ENCODE data around the gene KIAA1958.
A peak's percentile ranks its signal among the peaks of the same experiment; 100 is the strongest.

Gene KIAA1958

DNA sequence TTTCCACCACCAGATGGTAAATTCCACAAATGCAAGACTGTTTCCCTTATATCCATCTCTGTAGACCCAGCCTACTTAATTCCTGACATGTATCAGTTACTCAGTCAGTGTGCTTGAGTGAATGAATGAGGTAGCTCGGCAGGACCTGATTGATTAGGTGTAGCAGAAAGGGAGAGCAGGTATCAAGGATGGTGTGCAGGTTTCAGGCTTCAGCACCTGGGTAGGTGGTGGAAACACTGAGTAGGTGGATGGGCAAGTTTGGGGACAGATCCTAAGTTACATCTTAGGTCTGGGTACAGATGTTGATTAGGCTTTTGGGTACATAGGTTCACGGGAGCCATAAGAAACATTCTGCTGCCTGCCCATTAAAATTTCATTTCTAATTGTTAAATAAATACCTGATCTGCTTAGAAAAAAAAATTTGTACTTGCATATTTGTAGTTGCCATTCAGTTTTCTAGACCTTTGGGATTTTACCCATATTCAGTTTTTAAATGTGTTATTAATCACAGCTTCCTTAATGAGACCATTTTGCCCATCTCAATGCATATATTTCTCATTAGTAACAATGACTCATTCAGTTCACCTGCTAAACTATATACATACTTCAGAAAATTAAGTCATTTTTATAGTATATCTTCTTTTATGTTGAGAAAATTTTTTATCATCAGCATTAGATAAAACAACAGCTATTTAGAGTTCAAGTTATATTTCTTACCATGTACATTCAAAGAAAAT, 119.5 kb downstream of the KIAA1958 start:
- DNase-seq = no peak

DNA sequence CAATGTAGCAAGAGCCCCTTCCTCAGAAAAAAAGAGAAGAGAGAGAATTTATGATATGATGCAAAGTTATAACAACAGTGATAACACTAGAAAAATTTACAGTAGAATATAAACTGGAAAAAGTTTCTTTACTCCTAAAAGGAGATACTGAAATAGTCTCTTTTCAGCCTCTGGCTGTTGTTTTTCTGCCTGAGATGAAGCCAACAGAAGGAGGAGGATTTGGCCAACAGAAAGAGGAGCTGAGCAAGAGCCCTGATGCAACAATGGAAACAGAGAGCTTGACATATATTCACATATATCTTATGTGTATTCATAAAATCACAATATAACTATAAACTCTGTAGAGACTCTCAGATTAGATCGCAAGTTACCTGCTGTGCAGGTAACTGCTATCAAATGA, 122.2 kb downstream of the KIAA1958 start:
- DNase-seq = no peak

GRCh38 chr9:112615584-112616266, 129.1 kb downstream of the KIAA1958 start:
- DNase-seq = no peak

DNA sequence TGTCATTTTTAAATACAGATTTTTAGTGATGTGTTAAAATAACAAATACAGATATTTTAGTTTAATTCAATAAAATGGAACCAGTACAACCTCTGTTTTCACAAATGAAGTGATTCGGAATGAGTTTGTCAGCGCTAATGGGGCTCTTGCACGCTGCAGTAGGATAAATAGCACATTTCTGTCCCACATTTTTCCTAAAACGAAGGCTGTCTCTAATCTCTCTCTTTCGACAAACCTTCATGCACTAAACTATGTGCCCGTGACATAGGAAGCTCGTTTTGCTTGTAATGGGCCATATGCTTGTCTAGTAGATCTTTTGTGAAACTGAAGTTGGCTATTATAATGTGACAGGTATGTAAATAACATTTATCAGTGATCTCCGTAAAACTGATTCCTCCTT, 130.7 kb downstream of the KIAA1958 start:
- no peak for DNase-seq

GRCh38 chr9:112618385-112619009, 131.9 kb downstream of the KIAA1958 start:
- no peak for DNase-seq

GRCh38 chr9:112620388-112620787, 133.8 kb downstream of the KIAA1958 start:
- no peak for DNase-seq

DNA sequence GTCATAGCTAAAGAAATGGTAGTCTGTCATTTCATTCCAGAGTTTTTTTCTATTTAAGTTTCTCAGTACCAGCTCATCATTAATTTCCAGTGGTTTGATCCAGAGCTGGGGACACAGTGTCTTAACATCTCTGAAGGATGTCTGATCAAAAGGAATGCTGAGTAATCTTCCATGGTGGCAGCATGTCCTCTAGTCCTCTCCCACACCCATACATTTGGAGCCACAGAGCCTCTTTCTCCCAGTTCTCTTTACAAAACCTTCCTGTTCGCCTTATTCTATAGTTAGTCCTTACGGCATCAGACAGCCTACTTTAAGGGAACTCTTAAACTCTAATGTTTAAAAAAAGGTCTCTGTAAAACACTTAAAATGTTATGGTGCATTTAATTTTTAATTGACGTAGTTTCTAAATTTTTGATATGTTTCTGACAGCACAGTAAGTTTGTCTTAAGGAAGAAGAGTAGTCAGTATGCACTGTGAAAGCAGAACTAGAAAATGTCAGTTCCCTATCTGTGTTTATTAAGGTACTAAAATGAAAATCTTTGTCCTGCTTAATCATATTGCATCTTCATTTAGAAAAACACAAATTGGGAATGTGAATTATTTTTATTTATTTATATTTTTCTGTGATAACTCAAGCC, 134.5 kb downstream of the KIAA1958 start:
- DNase-seq = no peak

GRCh38 chr9:112623198-112623597, 136.6 kb downstream of the KIAA1958 start:
- DNase-seq = no peak

- no peak for DNase-seq
Measured at GRCh38 chr9:112624711-112625707, 138.4 kb downstream of the KIAA1958 start.

DNA sequence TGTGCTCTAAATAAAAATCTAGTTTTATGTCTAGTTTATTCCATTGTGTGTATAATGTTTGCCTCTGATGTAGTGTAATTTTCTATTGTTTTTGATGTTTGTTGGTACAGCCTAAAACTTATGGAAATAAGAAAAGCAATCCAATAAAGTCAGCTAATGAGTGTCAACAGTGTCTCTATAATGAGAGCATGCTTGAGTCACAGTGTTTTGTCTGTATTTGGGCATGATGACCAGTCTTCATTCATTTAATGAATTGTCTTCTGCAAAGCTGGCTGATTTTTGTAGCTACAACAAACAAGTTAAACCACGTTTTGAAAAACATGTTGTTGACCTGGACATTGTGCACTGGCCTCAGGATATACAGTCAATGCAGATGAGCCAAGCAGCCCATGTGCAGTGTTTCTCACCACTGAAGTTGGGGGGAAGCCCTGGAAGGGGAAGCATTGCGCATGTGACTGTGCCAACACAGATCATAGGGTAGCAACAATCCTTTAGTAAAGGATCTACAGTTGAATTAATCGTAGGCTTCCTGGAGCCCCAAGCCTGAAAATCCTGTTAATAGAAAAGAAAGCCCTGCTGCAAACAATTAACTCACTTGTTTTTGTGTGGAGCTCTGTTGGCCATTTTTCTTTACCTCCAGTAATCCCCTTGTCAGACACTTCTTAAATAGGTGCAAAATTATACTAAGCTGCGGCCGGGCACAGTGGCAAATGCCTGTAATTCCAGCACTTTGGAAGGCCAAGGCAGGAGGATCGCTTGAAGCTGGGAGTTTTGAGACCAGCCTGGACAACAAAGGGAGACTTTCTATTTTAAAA, 143.3 kb downstream of the KIAA1958 start:
- DNase-seq = peak; percentile 90

DNA sequence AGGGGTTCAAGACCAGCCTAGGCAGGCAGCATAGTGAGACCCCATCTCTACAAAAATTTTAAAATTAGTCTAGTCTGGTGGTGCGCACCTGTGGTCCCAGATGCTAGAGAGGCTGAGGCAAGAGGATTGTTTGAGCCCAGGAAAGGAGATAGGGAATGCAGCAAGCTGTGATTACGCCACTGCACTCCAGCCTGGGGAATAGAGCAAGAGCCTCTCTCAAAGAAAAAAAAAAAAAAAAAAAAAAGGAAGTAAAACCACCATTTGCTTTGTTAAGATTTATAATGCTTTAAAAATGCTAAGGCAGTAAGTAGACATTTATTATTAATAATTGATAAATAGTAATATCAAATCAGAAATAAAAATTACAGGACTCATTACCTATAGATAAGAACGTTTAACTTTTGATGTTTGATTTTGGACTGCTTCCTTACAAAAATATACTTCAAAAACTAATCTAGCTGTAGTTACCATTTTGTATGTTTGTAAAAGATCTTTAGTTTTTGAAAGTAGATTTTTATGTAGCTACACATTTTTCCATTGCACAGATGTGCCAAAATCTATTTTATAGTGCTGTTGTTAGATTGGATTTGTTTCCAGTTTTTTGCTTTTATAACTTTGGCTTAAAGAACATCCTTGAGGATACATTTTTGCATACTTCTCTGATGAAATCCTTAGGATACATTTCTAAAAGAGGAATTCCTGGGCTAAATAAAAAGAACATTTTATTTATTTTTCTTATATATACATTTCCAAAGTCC, 144.9 kb downstream of the KIAA1958 start:
- DNase-seq = no peak

- no peak for DNase-seq
Measured at GRCh38 chr9:112640311-112640710, 153.7 kb downstream of the KIAA1958 start.

DNA sequence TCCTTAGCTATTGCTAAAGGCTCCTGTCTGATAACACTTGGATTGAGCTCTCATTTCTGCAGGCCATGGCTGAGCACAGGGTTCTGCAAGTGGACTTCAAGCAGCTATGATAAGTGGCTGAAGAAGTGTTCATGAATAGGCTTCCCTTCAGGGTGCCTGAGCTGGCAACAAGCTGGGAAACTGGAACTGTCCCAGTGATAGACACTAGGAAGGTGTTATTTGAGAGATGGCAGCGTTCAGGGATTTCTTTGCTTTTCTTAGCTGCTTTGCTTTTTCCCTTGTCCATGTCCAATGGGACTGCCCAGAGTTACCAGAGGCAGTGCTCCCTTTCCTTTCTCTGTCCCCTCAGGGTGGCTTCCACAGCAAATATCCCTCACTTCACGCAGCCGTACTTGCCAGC, 155.5 kb downstream of the KIAA1958 start:
- DNase-seq = no peak

DNA sequence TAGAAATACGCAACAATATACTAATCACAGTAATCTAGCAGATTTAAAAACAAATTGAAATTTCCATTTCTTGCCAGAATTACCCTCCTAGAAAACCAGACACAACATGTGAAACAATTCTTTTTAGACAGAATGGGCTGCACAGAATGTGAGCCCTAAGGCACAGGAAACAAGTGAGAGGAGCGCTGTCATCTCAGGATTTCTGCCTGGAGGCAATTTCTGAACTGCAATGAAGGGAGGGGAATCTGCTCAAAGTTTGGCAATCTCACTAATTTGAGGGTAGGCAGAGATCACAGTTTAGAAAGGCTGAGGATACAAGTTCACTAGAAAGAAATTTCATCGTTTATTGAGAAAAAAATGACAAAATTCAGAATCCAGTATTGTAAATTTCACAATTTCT, 161.0 kb downstream of the KIAA1958 start:
- no peak for DNase-seq

DNA sequence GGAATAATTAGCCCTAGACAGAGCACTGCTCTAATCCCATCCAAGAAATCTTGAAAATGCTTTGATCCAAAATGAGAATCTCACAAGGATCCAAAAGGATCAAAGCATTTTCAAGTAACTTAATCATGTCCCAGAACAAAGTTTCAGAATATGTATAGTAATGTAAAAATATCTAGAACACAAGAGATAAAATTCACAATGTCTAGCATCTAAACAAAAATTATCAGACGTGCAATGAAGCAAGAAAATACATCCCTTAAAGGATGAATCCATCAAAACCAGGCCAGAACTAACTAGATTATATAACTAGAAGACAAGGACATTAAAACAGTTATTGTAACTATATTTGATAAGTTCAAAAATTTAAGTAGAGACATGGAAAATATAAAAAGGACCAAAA, 162.0 kb downstream of the KIAA1958 start:
- DNase-seq = no peak

DNA sequence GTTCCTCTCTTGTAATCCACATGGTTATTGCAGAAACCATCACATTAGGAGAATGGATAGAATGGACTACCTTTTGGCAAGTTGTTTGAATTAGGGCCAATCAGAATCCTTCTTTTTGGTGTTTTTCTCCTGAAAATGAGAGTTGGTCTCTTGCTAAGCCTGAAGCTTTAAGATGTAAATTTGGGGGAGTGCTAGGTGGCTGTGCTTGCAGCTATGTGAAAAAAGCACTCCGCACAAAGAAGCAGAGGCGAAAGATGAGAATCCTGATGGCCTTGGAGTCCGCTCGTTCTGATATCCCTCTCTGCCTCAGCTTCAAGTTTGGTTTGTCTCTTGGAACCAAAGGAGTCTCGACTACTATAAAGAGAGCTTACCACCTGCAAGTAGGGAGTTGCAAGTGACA, 167.7 kb downstream of the KIAA1958 start:
- no peak for DNase-seq

- no peak for DNase-seq
Measured at GRCh38 chr9:112655668-112656067, 169.0 kb downstream of the KIAA1958 start.

- DNase-seq = no peak
Measured at GRCh38 chr9:112659906-112660305, 173.3 kb downstream of the KIAA1958 start.

- DNase-seq = no peak
Measured at GRCh38 chr9:112663681-112664080, 177.1 kb downstream of the KIAA1958 start.

DNA sequence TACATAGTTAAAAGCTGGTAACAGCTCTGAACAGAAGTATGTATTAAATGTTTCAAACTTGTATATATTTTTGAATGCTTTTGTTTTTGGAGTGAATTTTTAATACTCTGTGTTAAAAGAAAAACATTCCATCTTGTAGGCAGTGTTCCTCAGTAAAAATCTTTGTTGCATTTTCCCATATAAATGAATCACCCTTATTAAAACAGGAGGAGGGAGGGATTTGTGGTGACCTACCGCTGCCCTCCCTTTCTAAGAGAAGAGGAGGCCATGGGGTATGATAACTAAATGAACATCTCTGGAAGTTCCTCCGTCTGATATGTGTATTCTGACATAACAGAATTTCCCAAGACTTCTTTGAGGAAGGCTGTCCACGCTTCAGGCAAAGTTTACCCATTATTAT, 177.9 kb downstream of the KIAA1958 start:
- DNase-seq = no peak

GRCh38 chr9:112665347-112665746, 178.7 kb downstream of the KIAA1958 start:
- DNase-seq = no peak

All from NCI-H82 (cell line).